ENCODE measurements around the gene LIPM. TPM values are rescaled to one million over a fixed set of nuclear protein-coding genes. Genes with fewer than 3 reads are reported as not detected.

Gene LIPM
- total and polyA plus RNA-seq, 3 experiments from 2014 or later, result not detected

DNA sequence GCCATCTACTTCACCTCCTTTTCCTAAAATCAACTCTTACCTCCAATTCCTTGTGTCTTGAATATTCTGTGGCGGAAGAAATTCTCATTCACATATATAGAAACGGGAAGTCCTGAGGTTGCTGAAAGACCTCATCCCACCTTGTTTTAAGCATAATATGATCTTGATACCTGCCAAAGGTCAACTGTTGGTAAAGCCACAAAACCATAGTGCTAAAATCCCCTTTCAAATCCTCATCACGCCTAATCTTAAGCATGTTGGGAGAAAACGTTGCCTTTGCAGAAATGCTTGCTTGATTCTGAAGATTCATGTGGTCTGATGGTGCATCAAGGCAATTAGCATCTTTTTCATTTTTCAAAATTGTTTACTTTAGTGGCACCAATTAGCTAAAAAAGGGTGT is 40.6 kb downstream of the LIPM start:
- H3K9me3 ChIP-seq (ENCODE audit: low read length), result no peaks in the 10 kb centered on the region
- POLR2A ChIA-PET, result no interaction called here
- H3K36me3 ChIP-seq (ENCODE audit: insufficient read depth, low read length), result no peaks in the 10 kb centered on the region
- CTCF ChIA-PET, result no interaction called here
- H3K4me3 Mint-ChIP-seq, result no peak overlapping the region
- no peaks in the 10 kb centered on the region for H3K27me3 ChIP-seq (ENCODE audit: insufficient read depth, low read length, poor library complexity, severe bottlenecking)
- H3K4me3 ChIP-seq (ENCODE audit: low read length), result no peak overlapping the region
- no peak for DNase-seq
- no peaks in the 10 kb centered on the region for H3K9me3 Mint-ChIP-seq
- H3K27ac ChIP-seq (ENCODE audit: low read depth, low read length), result no peak overlapping the region
- H3K4me1 ChIP-seq (ENCODE audit: insufficient read depth, low read length), result no peaks in the 10 kb centered on the region
- no peaks in the 10 kb centered on the region for H3K4me1 Mint-ChIP-seq
- H3K27ac Mint-ChIP-seq, result no peak overlapping the region
- H3K36me3 Mint-ChIP-seq, result no peaks in the 10 kb centered on the region
- peaks cover 0 to 3% of the 10 kb centered on the region in 2 donors for H3K27me3 Mint-ChIP-seq

DNA sequence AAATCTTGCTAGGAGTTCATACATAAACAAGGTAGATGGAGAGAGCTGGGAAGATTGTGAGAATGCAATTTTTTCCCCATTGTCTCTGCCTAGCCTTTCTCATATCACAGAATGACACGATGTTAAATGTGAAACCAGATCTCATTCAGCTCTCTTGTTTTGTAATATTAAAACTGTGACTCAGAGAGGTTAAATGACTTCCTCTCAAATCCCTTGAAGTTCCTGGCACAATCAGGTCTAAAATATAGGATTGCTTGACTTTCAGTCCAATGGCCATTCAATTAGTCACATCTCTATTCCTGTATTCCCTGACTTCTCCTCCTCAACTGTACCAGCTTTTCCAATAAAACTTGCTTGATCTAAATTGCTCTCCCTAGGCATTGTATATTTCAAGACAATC is 46.0 kb downstream of the LIPM start:
- H3K4me1 ChIP-seq (ENCODE audit: insufficient read depth, low read length), result no peaks in the 10 kb centered on the region
- Mint-ChIP-seq H3K27me3 (peaks cover 6 to 10% of the 10 kb centered on the region in 2 donors), H3K27ac (no peak overlapping the region), H3K4me3 (no peak overlapping the region), H3K4me1 (peaks cover 0 to 9% (median 4%) of the 10 kb centered on the region in 3 donors), H3K9me3 (no peaks in the 10 kb centered on the region), H3K36me3 (no peaks in the 10 kb centered on the region)
- ChIA-PET POLR2A (interaction anchor here (0.7 kb wide), 1 partner anchor 17 kb away, joined by 3 read pairs; no protein-coding TSS in a partner anchor), CTCF (interaction anchor here (6.3 kb wide), 1 partner anchor 12 kb away, joined by 38 read pairs; no protein-coding TSS in a partner anchor)
- H3K4me3 ChIP-seq (ENCODE audit: low read length), result no peak overlapping the region
- no peak for DNase-seq
- no peaks in the 10 kb centered on the region for H3K9me3 ChIP-seq (ENCODE audit: low read length)
- no peaks in the 10 kb centered on the region for H3K27me3 ChIP-seq (ENCODE audit: insufficient read depth, low read length, poor library complexity, severe bottlenecking)
- no peaks in the 10 kb centered on the region for H3K36me3 ChIP-seq (ENCODE audit: insufficient read depth, low read length)
- no peak overlapping the region for H3K27ac ChIP-seq (ENCODE audit: low read depth, low read length)

DNA sequence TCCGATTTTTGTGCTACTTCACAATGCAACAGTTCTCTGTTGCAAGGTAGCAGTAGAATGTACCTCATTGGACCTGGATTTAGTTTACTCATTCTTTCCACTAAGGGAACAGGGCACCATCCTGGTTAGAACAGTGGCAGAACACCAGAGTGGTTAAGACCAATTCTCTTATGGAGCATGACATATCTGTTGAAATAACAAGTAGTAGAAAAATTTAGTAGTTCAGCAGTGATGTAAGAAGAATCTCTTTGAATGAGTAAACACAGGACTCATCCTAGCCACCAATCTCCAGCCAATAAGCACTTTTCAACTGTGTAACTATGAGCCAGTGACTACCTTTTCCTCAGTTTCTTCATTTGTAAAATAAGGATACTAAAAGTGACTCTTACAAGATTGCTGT is 46.7 kb downstream of the LIPM start:
- no peaks in the 10 kb centered on the region for H3K36me3 ChIP-seq (ENCODE audit: insufficient read depth, low read length)
- H3K4me3 ChIP-seq (ENCODE audit: low read length), result no peak overlapping the region
- ChIA-PET CTCF (interaction anchor here (6.3 kb wide), 1 partner anchor 13 kb away, joined by 38 read pairs; no protein-coding TSS in a partner anchor), POLR2A (no interaction called here)
- Mint-ChIP-seq H3K4me3 (no peak overlapping the region), H3K27ac (no peak overlapping the region), H3K27me3 (peaks cover 6 to 7% of the 10 kb centered on the region in 2 donors), H3K36me3 (no peaks in the 10 kb centered on the region), H3K4me1 (peaks cover 0 to 9% (median 4%) of the 10 kb centered on the region in 3 donors), H3K9me3 (no peaks in the 10 kb centered on the region)
- H3K27me3 ChIP-seq (ENCODE audit: insufficient read depth, low read length, poor library complexity, severe bottlenecking), result no peaks in the 10 kb centered on the region
- H3K4me1 ChIP-seq (ENCODE audit: insufficient read depth, low read length), result no peaks in the 10 kb centered on the region
- H3K9me3 ChIP-seq (ENCODE audit: low read length), result no peaks in the 10 kb centered on the region
- no peak for DNase-seq
- no peak overlapping the region for H3K27ac ChIP-seq (ENCODE audit: low read depth, low read length)

DNA sequence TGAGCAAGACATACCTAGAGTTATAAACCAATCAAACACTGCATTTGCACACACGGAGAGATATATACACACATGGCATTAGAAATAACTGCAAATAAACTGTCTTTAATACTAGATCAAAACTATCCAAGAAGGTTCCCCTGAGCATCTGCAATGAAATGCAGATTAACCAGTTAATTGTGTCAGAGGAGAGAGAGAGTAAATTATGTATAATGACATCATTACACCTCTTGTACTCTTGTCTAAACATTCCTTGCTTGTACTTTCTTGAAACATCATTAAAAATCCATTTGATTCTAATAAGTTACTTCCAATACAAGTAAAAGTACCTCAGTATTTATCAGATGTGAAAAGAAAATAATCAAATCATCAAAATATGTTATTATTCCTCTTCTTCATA is 48.2 kb downstream of the LIPM start:
- Histone ChIP-seq H3K36me3 (ENCODE audit: insufficient read depth, low read length) (no peaks in the 10 kb centered on the region), H3K27me3 (ENCODE audit: insufficient read depth, low read length, poor library complexity, severe bottlenecking) (no peaks in the 10 kb centered on the region), H3K4me1 (ENCODE audit: insufficient read depth, low read length) (no peaks in the 10 kb centered on the region), H3K9me3 (ENCODE audit: low read length) (no peaks in the 10 kb centered on the region), H3K4me3 (ENCODE audit: low read length) (no peak overlapping the region), H3K27ac (ENCODE audit: low read depth, low read length) (no peak overlapping the region)
- Mint-ChIP-seq H3K4me3 (no peak overlapping the region), H3K27ac (no peak overlapping the region), H3K27me3 (peaks cover 6 to 10% of the 10 kb centered on the region in 2 donors), H3K36me3 (no peaks in the 10 kb centered on the region), H3K9me3 (no peaks in the 10 kb centered on the region), H3K4me1 (peaks cover 0 to 9% (median 4%) of the 10 kb centered on the region in 3 donors)
- POLR2A ChIA-PET, result no interaction called here
- DNase-seq, result no peak
- CTCF ChIA-PET, result no interaction called here

DNA sequence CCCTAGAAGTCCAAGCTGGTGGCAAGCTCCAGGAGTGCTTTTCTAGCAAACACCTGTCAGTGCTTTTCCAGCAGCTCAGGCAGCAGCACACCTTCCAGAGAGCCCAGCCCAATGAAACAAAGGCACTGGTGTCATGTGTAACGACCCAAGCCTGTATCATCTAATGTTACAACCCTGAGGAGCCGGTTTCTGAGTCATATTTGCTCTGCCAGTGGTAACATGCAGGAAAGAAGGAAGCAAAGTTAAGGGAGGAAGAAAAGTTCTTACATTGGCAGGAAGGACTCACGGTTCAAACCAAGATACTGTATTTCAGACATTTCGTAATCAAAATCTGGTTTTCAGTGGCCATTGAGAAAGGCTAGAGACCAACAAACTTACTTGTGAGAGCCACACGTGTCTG is 49.2 kb downstream of the LIPM start, which contains the start of gene ANKRD22:
ANKRD22 (minus strand) TSS at position 139 of the 400 bp plus-strand sequence. CDS start 237 bp downstream, outside the sequence.
- H3K36me3 Mint-ChIP-seq, result no peaks in the 10 kb centered on the region

DNA sequence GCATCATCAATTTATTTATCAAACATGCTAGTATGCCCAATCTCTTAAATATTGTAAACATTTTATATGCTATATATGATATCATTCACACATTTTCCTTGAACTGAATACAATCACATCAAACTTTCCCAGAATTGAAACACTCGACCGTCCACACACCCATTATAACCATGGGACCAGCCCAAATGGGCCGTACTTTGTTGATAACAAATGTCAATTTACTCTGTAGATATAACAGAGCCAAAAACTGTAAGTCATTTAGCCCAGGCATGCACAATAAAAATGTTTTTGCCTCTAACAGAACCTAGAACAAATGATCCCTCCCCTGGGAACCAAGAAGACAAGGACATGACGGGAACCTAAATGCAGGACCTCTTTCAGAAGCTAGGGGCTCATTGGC is 49.8 kb downstream of the LIPM start:
- ChIA-PET CTCF (interaction anchor here (1.7 kb wide), 1 partner anchor 16 kb away, joined by 5 read pairs; no protein-coding TSS in a partner anchor), POLR2A (no interaction called here)
- Mint-ChIP-seq H3K4me3 (no peak overlapping the region), H3K36me3 (no peaks in the 10 kb centered on the region), H3K27me3 (peaks cover 6 to 13% of the 10 kb centered on the region in 2 donors), H3K4me1 (peaks cover 0 to 9% (median 4%) of the 10 kb centered on the region in 3 donors), H3K27ac (no peak overlapping the region), H3K9me3 (no peaks in the 10 kb centered on the region)
- H3K4me3 ChIP-seq (ENCODE audit: low read length), result no peak overlapping the region
- no peaks in the 10 kb centered on the region for H3K36me3 ChIP-seq (ENCODE audit: insufficient read depth, low read length)
- H3K4me1 ChIP-seq (ENCODE audit: insufficient read depth, low read length), result no peaks in the 10 kb centered on the region
- DNase-seq, result no peak
- no peak overlapping the region for H3K27ac ChIP-seq (ENCODE audit: low read depth, low read length)
- no peaks in the 10 kb centered on the region for H3K9me3 ChIP-seq (ENCODE audit: low read length)
- H3K27me3 ChIP-seq (ENCODE audit: insufficient read depth, low read length, poor library complexity, severe bottlenecking), result no peaks in the 10 kb centered on the region

More for the DNA sequence above, 49.2 kb downstream of the LIPM start, which contains the start of gene ANKRD22:
- Histone ChIP-seq H3K9me3 (ENCODE audit: low read length) (no peaks in the 10 kb centered on the region), H3K36me3 (ENCODE audit: insufficient read depth, low read length) (no peaks in the 10 kb centered on the region), H3K4me1 (ENCODE audit: insufficient read depth, low read length) (no peaks in the 10 kb centered on the region), H3K27me3 (ENCODE audit: insufficient read depth, low read length, poor library complexity, severe bottlenecking) (no peaks in the 10 kb centered on the region), H3K27ac (ENCODE audit: low read depth, low read length) (no peak within 1 kb of the TSS), H3K4me3 (ENCODE audit: low read length) (no peak within 1 kb of the TSS)
- H3K4me3 Mint-ChIP-seq, result no peak within 1 kb of the TSS
- H3K27ac Mint-ChIP-seq, result no peak within 1 kb of the TSS
- peaks cover 6 to 13% of the 10 kb centered on the region in 2 donors for H3K27me3 Mint-ChIP-seq
- ChIA-PET CTCF (no interaction called here), POLR2A (no interaction called here)
- no peak for DNase-seq
- no peaks in the 10 kb centered on the region for H3K9me3 Mint-ChIP-seq
- peaks cover 0 to 9% (median 4%) of the 10 kb centered on the region in 3 donors for H3K4me1 Mint-ChIP-seq

DNA sequence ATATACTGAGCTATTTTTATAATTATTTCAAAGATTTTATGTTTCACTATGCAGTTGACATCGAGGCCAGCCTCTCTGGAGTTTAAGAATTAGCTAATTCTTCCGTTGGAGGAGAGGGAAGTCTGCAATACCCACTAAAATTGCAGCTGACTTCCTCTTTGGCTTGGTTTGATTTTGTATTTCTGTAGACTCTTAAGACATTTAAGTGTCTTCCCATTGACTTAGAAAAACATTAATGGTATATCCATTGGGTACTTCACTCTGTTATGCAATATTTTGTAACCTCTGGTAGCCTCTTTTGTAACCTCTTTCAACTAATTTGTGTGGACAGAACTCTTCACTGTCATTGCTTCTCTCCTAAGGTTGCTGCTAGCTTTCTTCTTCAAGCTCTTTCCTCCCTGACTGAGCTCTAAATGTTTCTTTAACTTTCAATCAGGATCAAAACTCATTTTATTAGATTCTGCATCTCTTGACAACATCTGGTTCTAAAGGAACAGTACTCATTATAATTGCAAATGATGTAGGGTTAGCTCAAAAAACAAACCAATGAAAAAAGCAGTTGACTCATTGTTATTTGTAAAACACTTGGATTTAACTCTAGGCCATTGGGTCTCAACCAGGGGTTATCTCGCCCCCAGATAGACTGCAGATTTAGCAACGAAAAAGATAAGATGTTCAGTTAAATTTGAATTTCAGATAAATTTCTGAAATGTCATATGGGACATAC is 50.8 kb downstream of the LIPM start:
- Mint-ChIP-seq H3K4me1 (peaks cover 0 to 8% (median 2%) of the 10 kb centered on the region in 3 donors), H3K27me3 (peaks cover 5 to 13% of the 10 kb centered on the region in 2 donors), H3K9me3 (no peaks in the 10 kb centered on the region), H3K27ac (no peak overlapping the region), H3K4me3 (no peak overlapping the region), H3K36me3 (no peaks in the 10 kb centered on the region)
- Histone ChIP-seq H3K27me3 (ENCODE audit: insufficient read depth, low read length, poor library complexity, severe bottlenecking) (peaks cover 5% of the 10 kb centered on the region), H3K9me3 (ENCODE audit: low read length) (no peaks in the 10 kb centered on the region), H3K27ac (ENCODE audit: low read depth, low read length) (no peak overlapping the region), H3K36me3 (ENCODE audit: insufficient read depth, low read length) (no peaks in the 10 kb centered on the region), H3K4me1 (ENCODE audit: insufficient read depth, low read length) (no peaks in the 10 kb centered on the region), H3K4me3 (ENCODE audit: low read length) (no peak overlapping the region)
- POLR2A ChIA-PET, result interaction anchor here (0.5 to 0.6 kb wide), 2 partner anchors 30 to 43 kb away, joined by 3 to 5 read pairs; no protein-coding TSS in a partner anchor
- CTCF ChIA-PET, result interaction anchor here (1.4 to 1.7 kb wide), 2 partner anchors 17 to 80 kb away, joined by 3 to 5 read pairs; no protein-coding TSS in a partner anchor
- DNase-seq, result no peak

DNA sequence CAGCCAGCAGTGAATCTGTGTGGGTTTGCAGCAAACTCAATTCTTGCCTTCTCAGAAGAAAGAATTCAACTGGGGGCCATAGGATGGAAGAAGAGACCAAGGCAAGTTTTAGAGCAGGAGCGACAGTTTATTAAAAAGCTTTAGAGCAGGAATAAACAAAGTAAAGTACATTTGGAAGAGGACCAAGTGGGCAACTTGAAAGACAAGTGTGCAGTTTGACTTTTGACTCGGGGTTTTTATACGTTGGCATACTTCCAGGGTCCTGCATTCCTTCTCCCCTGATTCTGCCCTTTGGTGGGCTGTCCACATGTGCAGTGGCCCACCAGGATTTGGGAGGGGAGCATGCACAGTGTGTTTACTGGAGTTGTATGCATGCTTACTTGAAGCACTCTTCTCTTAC is 52.2 kb downstream of the LIPM start:
- Mint-ChIP-seq H3K27me3 (peaks cover 3 to 13% of the 10 kb centered on the region in 2 donors), H3K4me1 (no peaks in the 10 kb centered on the region), H3K36me3 (no peaks in the 10 kb centered on the region), H3K9me3 (peaks cover 0 to 2% (median 0%) of the 10 kb centered on the region in 5 donors), H3K27ac (no peak overlapping the region), H3K4me3 (no peak overlapping the region)
- POLR2A ChIA-PET, result no interaction called here
- CTCF ChIA-PET, result no interaction called here
- Histone ChIP-seq H3K4me3 (ENCODE audit: low read length) (no peak overlapping the region), H3K27me3 (ENCODE audit: insufficient read depth, low read length, poor library complexity, severe bottlenecking) (peaks cover 5% of the 10 kb centered on the region), H3K36me3 (ENCODE audit: insufficient read depth, low read length) (no peaks in the 10 kb centered on the region), H3K4me1 (ENCODE audit: insufficient read depth, low read length) (no peaks in the 10 kb centered on the region), H3K9me3 (ENCODE audit: low read length) (no peaks in the 10 kb centered on the region), H3K27ac (ENCODE audit: low read depth, low read length) (no peak overlapping the region)
- no peak for DNase-seq

Data from CD8-positive, alpha-beta memory T cell (primary cell).